Measurements from ENCODE around the gene EPB41L4A. TPM values are rescaled to one million over a fixed set of nuclear protein-coding genes. Genes with fewer than 3 reads are reported as not detected.

The EPB41L4A gene
- total RNA-seq, 2 donors from 2014 or later, result 13.0 to 23.8 TPM

GRCh38 chr5:112275671-112276070, 143.4 kb downstream of the EPB41L4A start:
- intact Hi-C loops (cut with DNase I), result no loop called here
- no peak for DNase-seq (ENCODE audit: low spot score)

- DNase-seq (ENCODE audit: low spot score), result no peak
- intact Hi-C loops (cut with DNase I), result no loop called here
These were observed 148.5 kb downstream of the EPB41L4A start for GRCh38 chr5:112270299-112271293.

GRCh38 chr5:112267231-112267630, 151.8 kb downstream of the EPB41L4A start:
- intact Hi-C loops (cut with DNase I), result no loop called here
- DNase-seq (ENCODE audit: low spot score), result no peak

- intact Hi-C loops (cut with DNase I), result loop anchor here in 1 of 2 donors (5.0 kb wide), 1 partner anchor 1012 kb away; no protein-coding TSS in a partner anchor
- DNase-seq (ENCODE audit: low spot score), result no peak
These were observed 154.4 kb downstream of the EPB41L4A start for GRCh38 chr5:112264666-112265065.

- intact Hi-C loops (cut with DNase I), result loop anchor here in 1 of 2 donors (5.0 kb wide), 1 partner anchor 1012 kb away; no protein-coding TSS in a partner anchor
- no peak for DNase-seq (ENCODE audit: low spot score)
These were observed 154.9 kb downstream of the EPB41L4A start for GRCh38 chr5:112264151-112264550.

- no peak for DNase-seq (ENCODE audit: low spot score)
- intact Hi-C loops (cut with DNase I), result loop anchor here in 1 of 2 donors (5.0 kb wide), 1 partner anchor 1011 kb away; no protein-coding TSS in a partner anchor
These were observed 155.6 kb downstream of the EPB41L4A start for GRCh38 chr5:112263469-112263868.

- intact Hi-C loops (cut with DNase I), result no loop called here
These were observed 160.5 kb downstream of the EPB41L4A start for GRCh38 chr5:112258571-112258970.

GRCh38 chr5:112257976-112258375, 161.1 kb downstream of the EPB41L4A start:
- no peak for DNase-seq (ENCODE audit: low spot score)
- intact Hi-C loops (cut with DNase I), result no loop called here

More at GRCh38 chr5:112258571-112258970, 160.5 kb downstream of the EPB41L4A start:
- DNase-seq (ENCODE audit: low spot score), result no peak

GRCh38 chr5:112257005-112257404, 162.1 kb downstream of the EPB41L4A start:
- DNase-seq (ENCODE audit: low spot score), result no peak
- intact Hi-C loops (cut with DNase I), result no loop called here

GRCh38 chr5:112254303-112254702, 164.8 kb downstream of the EPB41L4A start:
- DNase-seq (ENCODE audit: low spot score), result no peak
- intact Hi-C loops (cut with DNase I), result no loop called here

GRCh38 chr5:112253478-112254250, 165.4 kb downstream of the EPB41L4A start:
- intact Hi-C loops (cut with DNase I), result no loop called here
- DNase-seq (ENCODE audit: low spot score), result no peak

GRCh38 chr5:112250551-112250950, 168.5 kb downstream of the EPB41L4A start:
- no peak for DNase-seq (ENCODE audit: low spot score)
- intact Hi-C loops (cut with DNase I), result no loop called here

- DNase-seq (ENCODE audit: low spot score), result no peak
- intact Hi-C loops (cut with DNase I), result no loop called here
These were observed 170.5 kb downstream of the EPB41L4A start for GRCh38 chr5:112248623-112249022.

GRCh38 chr5:112247960-112248359, 171.1 kb downstream of the EPB41L4A start:
- intact Hi-C loops (cut with DNase I), result no loop called here
- no peak for DNase-seq (ENCODE audit: low spot score)

GRCh38 chr5:112245656-112246055, 173.4 kb downstream of the EPB41L4A start:
- no peak for DNase-seq (ENCODE audit: low spot score)
- intact Hi-C loops (cut with DNase I), result no loop called here

GRCh38 chr5:112239996-112240395, 179.1 kb downstream of the EPB41L4A start:
- no peak for DNase-seq (ENCODE audit: low spot score)
- intact Hi-C loops (cut with DNase I), result loop anchor here in 1 of 2 donors (2.0 kb wide), 1 partner anchor 71 kb away; no protein-coding TSS in a partner anchor

- DNase-seq (ENCODE audit: low spot score), result no peak
- intact Hi-C loops (cut with DNase I), result loop anchor here in 1 of 2 donors (2.0 kb wide), 1 partner anchor 72 kb away; no protein-coding TSS in a partner anchor
These were observed 180.6 kb downstream of the EPB41L4A start for GRCh38 chr5:112238473-112238872.

GRCh38 chr5:112237456-112237855, 181.6 kb downstream of the EPB41L4A start:
- DNase-seq (ENCODE audit: low spot score), result no peak
- intact Hi-C loops (cut with DNase I), result no loop called here

- DNase-seq (ENCODE audit: low spot score), result no peak
- intact Hi-C loops (cut with DNase I), result no loop called here
These were observed 185.1 kb downstream of the EPB41L4A start for GRCh38 chr5:112234000-112234399.

- intact Hi-C loops (cut with DNase I), result no loop called here
- no peak for DNase-seq (ENCODE audit: low spot score)
These were observed 186.4 kb downstream of the EPB41L4A start for GRCh38 chr5:112232667-112233066.

All from posterior vena cava (tissue), 2 donors.